ENCODE data around the gene PRG3. TPM values are rescaled to one million over a fixed set of nuclear protein-coding genes. Genes with fewer than 3 reads are reported as not detected.

Gene PRG3
- total and polyA plus RNA-seq, 2 of the 4 experiments (the other 2 are of a cell fraction): not detected

DNA sequence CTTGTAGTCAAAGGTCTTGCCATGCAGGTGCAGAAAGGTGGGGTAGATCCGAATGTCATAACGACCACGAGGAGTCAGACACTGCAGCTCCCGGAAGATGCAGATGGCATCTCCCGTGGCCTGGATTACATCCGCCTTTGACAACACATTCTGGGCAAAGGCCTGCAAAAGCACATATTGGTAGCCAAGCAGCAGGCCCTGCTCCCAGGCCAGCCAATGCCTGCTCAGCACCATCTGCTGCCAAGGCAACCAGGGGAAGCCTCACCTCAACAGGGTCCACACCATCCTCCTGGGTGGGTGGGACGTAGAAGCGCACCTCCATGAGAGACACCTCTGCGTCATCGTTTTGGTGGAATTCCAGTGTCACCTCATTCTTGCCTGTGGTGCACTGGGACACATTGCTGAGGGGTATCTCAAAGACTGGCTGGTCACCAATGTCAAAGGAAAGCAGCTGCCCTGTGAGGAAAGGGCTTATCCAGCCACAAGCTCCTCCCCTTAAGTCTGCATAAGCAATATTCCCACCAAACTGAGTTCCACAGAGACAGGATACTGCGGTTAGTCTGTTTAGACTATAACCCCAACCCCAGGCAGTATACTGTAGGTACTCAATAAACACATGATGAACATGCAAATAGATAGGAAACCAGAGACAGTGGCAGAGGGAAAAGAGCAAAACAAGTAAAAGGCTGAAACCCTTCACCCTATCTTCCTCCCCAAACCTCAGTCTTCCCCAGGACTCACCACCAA, 48.1 kb downstream of the PRG3 start:
- Histone ChIP-seq H2AK5ac (ENCODE audit: low read depth, low read length) (no peak overlapping the region), H3K4me1 (ENCODE audit: control insufficient read depth, insufficient read depth, low read length) (peaks cover 8% of the 10 kb centered on the region), H4K8ac (ENCODE audit: low read depth in 2 of 2, low read length in 2 of 2) (no peak overlapping the region), H3K56ac (ENCODE audit: extremely low read depth, insufficient read depth, low read length) (no peak overlapping the region), H4K20me1 (ENCODE audit: insufficient read depth, low read length) (0 out of 2 replicates have a peak, but pooled peaks cover 3% of the 10 kb centered on the region), H2AK9ac (replicated peaks; ENCODE audit: low read depth, low read length, poor library complexity) (no peak overlapping the region), H3K23ac (ENCODE audit: low read depth, low read length) (no peak overlapping the region), H2AFZ (replicated peaks; ENCODE audit: low read length, poor library complexity) (no peak overlapping the region), H2BK120ac (ENCODE audit: low read depth, low read length) (no peak overlapping the region), H3K36me3 (ENCODE audit: control insufficient read depth, insufficient read depth, low read length) (peaks cover 50% of the 10 kb centered on the region), H2BK20ac (ENCODE audit: low read depth, low read length) (no peak overlapping the region), H3K4me2 (ENCODE audit: low read depth, low read length) (no peak overlapping the region), H3K27me3 (ENCODE audit: control insufficient read depth, insufficient read depth, low read length) (no peaks in the 10 kb centered on the region), H3K4me3 (ENCODE audit: insufficient read depth, low read depth, low read length) (no peak overlapping the region), H3K79me1 (ENCODE audit: low read depth in 1 of 2, low read length in 2 of 2) (peaks cover 42 to 67% of the 10 kb centered on the region in 2 experiments), H3K9me3 (ENCODE audit: control insufficient read depth, insufficient read depth, low read length) (no peaks in the 10 kb centered on the region), H2BK5ac (ENCODE audit: low read depth, low read length, poor library complexity, severe bottlenecking) (no peak overlapping the region), H3K14ac (replicated peaks; ENCODE audit: low read depth, low read length) (no peak overlapping the region), H2BK15ac (ENCODE audit: low read depth, low read length) (no peak overlapping the region), H4K5ac (ENCODE audit: low read depth, low read length) (no peak overlapping the region), H3K4ac (ENCODE audit: low read depth, low read length) (no peak overlapping the region), H3K9ac (ENCODE audit: low read depth, low read length) (no peak overlapping the region), H3K18ac (ENCODE audit: low read depth, low read length) (no peak overlapping the region), H3K9me1 (ENCODE audit: insufficient read depth, low read length) (peaks cover 14% of the 10 kb centered on the region), H4K91ac (ENCODE audit: insufficient read depth, low read depth, low read length) (no peak overlapping the region), H3K27ac (ENCODE audit: insufficient read depth, low read length) (no peak overlapping the region)
- DNase-seq: no peak
- BruUV-seq (replicated peaks): TSS peak; percentile 95
- POLR2A ChIA-PET (ENCODE audit: unreplicated experiment): no interaction called here
- in situ Hi-C loops (cut with MboI; ENCODE audit: low sequenced_read_pairs): no loop called here
- no peak for ATAC-seq (ENCODE audit: low read depth)
- CTCF ChIA-PET: no interaction called here
- dilution Hi-C loops (cut with HindIII; ENCODE audit: low sequenced_read_pairs, unreplicated experiment): no loop called here
- 96% methylated on average over 7 of the region's 11 CpGs; no CpG with 5 or more reads in 1 of the 2 experiments for WGBS, 2 experiments (ENCODE audit: extremely low coverage in 2 of 2, insufficient read length in 1 of 2)
- intact Hi-C loops (cut with micrococcal nuclease): no loop called here
- no peak for TF ChIP-seq POLR2A (IDR thresholded peaks at IDR 0.05; ENCODE audit: low read depth, low read length)
- no peak for TF ChIP-seq MAZ (IDR thresholded peaks at IDR 0.05; ENCODE audit: borderline replicate concordance, low read depth, low read length)
- TF ChIP-seq CHD1 (IDR thresholded peaks at IDR 0.05; ENCODE audit: low read depth, low read length): no peak

All from IMR-90 (cell line).